K562 (cell line): ENCODE results near the gene SETD3. TPM values are rescaled to one million over a fixed set of nuclear protein-coding genes. Genes with fewer than 3 reads are reported as not detected.

Experiments
- ATAC-seq: fragments of 200-7000 bp; cut with Tn5 transposase; 3 replicates; pipeline ENCODE4 v1.9.1; 2020; ENCODE audit warnings: moderate library complexity
- BruUV-seq: library from RNA; stranded (reverse); fragments of 400-500 nt; replicated peaks from 2 replicates; lab custom pipeline; 2021; lab: Mats Ljungman, UMichigan
- CTCF ChIA-PET: fragments of 300-600 bp; formaldehyde crosslinking; extraction: SDS; loops from one replicate; lab custom pipeline; 2021; ENCODE audit warnings: low intra/inter-chr PET ratio; lab: Yijun Ruan, JAX
- POLR2A ChIA-PET: fragments of 300-600, 350-650 bp; sonication (Branson Sonifier 250); formaldehyde crosslinking; extraction: SDS; loops from one replicate; lab custom pipeline; 2021; ENCODE audit warnings: antibody characterized with exemption, inconsistent platforms; lab: Yijun Ruan, JAX
- DNase-seq, 4 experiments: peaks; one replicate each; pipeline versions ENCODE4 v3.0.0 to v3.0.0-alpha.2; 2011 to 2018; ENCODE audit warnings: low spot score in 3 of 4, mixed read lengths in 3 of 4; ENCODE audit errors: extremely low read depth in 1 of 4
- FAIRE-seq: peaks from 2 replicates; lab custom pipeline; 2011; peaks lifted over from hg19 to GRCh38; lab: Jason Lieb, UNC
- H2AFZ ChIP-seq: 2 replicates; pipeline ENCODE4 v1.6.0; 2011; ENCODE audit warnings: low read depth, low read length, control low read depth, inconsistent platforms
- H3K27ac ChIP-seq: fragments of 200-600 bp; 3 replicates; pipeline ENCODE4 v1.8.0; 2011; ENCODE audit warnings: low read depth, mild to moderate bottlenecking, control low read depth, inconsistent platforms, low read length, moderate library complexity, mixed read lengths; ENCODE audit errors: extremely low read depth
- H3K27me3 ChIP-seq, 2 experiments: fragments of 300-600 bp in 1 of 2; 2 replicates in 1 of 2; 3 replicates in 1 of 2; pipeline versions ENCODE4 v1.6.0 to v1.8.0; 2011; ENCODE audit warnings: inconsistent platforms in 2 of 2, low read length in 2 of 2, mild to moderate bottlenecking in 1 of 2, mixed read lengths in 1 of 2, moderate library complexity in 1 of 2; ENCODE audit not compliant: control insufficient read depth in 2 of 2, insufficient read depth in 2 of 2
- H3K36me3 ChIP-seq: fragments of 300-600 bp; 3 replicates; pipeline ENCODE4 v1.8.0; 2011; ENCODE audit warnings: mild to moderate bottlenecking, low read length, inconsistent platforms; ENCODE audit not compliant: control insufficient read depth, insufficient read depth
- H3K4me1 ChIP-seq, 2 experiments: fragments of 200-600 bp in 1 of 2; replicated peaks in 1 of 2; 2 replicates in 1 of 2; 3 replicates in 1 of 2; pipeline versions ENCODE4 v1.5.1 to v1.8.0; 2011; ENCODE audit warnings: inconsistent platforms in 2 of 2, low read length in 2 of 2, mild to moderate bottlenecking in 1 of 2, mixed read lengths in 1 of 2, moderate library complexity in 1 of 2; ENCODE audit not compliant: control insufficient read depth in 2 of 2, insufficient read depth in 2 of 2
- H3K4me2 ChIP-seq: 2 replicates; pipeline ENCODE4 v1.6.1; 2011; ENCODE audit warnings: low read length, control low read depth, inconsistent platforms, mixed read lengths; ENCODE audit not compliant: insufficient read depth
- H3K4me3 ChIP-seq: fragments of 200-600 bp; sonication (generic), shearing (Covaris generic); 2 replicates; pipeline ENCODE4 v1.5.1; 2016; ENCODE audit warnings: control low read depth, inconsistent platforms
- H3K79me2 ChIP-seq: fragments of 200-600 bp; 3 replicates; pipeline ENCODE4 v1.8.0; 2011; ENCODE audit warnings: low read length, inconsistent platforms; ENCODE audit not compliant: control insufficient read depth, insufficient read depth
- H3K9ac ChIP-seq, 2 experiments: 2 replicates each; pipeline versions ENCODE4 v1.6.0 to v1.6.1; 2011; ENCODE audit warnings: low read depth in 2 of 2, low read length in 2 of 2, control low read depth in 1 of 2, inconsistent platforms in 1 of 2, mild to moderate bottlenecking in 1 of 2, mixed read lengths in 1 of 2; ENCODE audit not compliant: insufficient read depth in 1 of 2
- H3K9me1 ChIP-seq: one replicate; pipeline ENCODE4 v1.6.0; 2011; ENCODE audit warnings: inconsistent platforms, mild to moderate bottlenecking, low read length, moderate library complexity; ENCODE audit not compliant: control insufficient read depth, insufficient read depth
- H3K9me3 ChIP-seq: replicated peaks from 2 replicates; pipeline ENCODE4 v1.5.1; 2011; ENCODE audit warnings: low read depth, low read length, inconsistent platforms; ENCODE audit not compliant: control insufficient read depth, insufficient read depth
- H4K20me1 ChIP-seq: replicated peaks from 2 replicates; pipeline ENCODE4 v1.6.1; 2011; ENCODE audit warnings: low read length, inconsistent platforms, mixed read lengths; ENCODE audit not compliant: control insufficient read depth, insufficient read depth
- FOXO4 ChIP-seq: fragments of 450-650 bp; formaldehyde crosslinking; IDR thresholded peaks from 2 replicates; pipeline ENCODE4 v1.4.0; 2020; ENCODE audit warnings: mild to moderate bottlenecking, moderate library complexity
- IRF9 ChIP-seq: fragments of 450-650 bp; IDR thresholded peaks from 2 replicates; pipeline ENCODE4 v1.6.1; 2016; ENCODE audit warnings: missing biosample characterization, missing genetic modification characterization
- KAT2B ChIP-seq: IDR thresholded peaks from one replicate; pipeline ENCODE4 v1.6.1; 2012; ENCODE audit warnings: low read depth, mild to moderate bottlenecking, control low read depth, inconsistent platforms, low read length, moderate library complexity
- MEF2A ChIP-seq: IDR thresholded peaks from 2 replicates; pipeline ENCODE4 v1.6.1; 2011; ENCODE audit warnings: low read depth, mild to moderate bottlenecking, low read length, moderate library complexity; ENCODE audit not compliant: control insufficient read depth
- SMARCA4 ChIP-seq: fragments of 450-650 bp; IDR thresholded peaks from 2 replicates; pipeline ENCODE4 v1.6.1; 2016
- WGBS: fragments of 100-300 bp; shearing (Covaris generic); methylation state at CpG from one replicate; pipeline ENCODE4 v1.1.6; 2016; ENCODE audit warnings: low coverage, mixed read lengths; ENCODE audit not compliant: insufficient coverage; ENCODE audit errors: missing lambda C conversion rate; 5-methylcytosine and 5-hydroxymethylcytosine counted together
- in situ Hi-C: fragments of 300-500 bp; cut with MboI; formaldehyde crosslinking; loops from 4 replicates; pipeline ENCODE4 v1.15.0; 2018; ENCODE audit warnings: inconsistent platforms, mixed read lengths
- intact Hi-C: fragments of 100-400 bp; cut with micrococcal nuclease; formaldehyde crosslinking; loops from 2 replicates; pipeline ENCODE4 v1.14.2; 2022
- polyA plus RNA-seq, 8 experiments: library from polyadenylated mRNA; depleted of rRNA in 4 of 8; stranded (reverse) in 5 of 8; unstranded in 3 of 8; fragments of >200 nt; fragmentation: Nextera tagmentation in 2 of 8; fragmentation: Illumina TruSeq in 1 of 8; extraction: Ambion mirVana in 2 of 8; extraction: Trizol in 1 of 8; gene quantifications; 2 replicates each; pipeline versions ENCODE4 v1.2.1 to v1.2.3, GENCODE V29; 2011 to 2014; ENCODE audit warnings: inconsistent platforms in 1 of 8, missing spikeins in 1 of 8
- total RNA-seq, 7 experiments: library from RNA; depleted of rRNA in 6 of 7; stranded (reverse); fragments of >200 nt in 6 of 7; fragmentation: Illumina TruSeq in 2 of 7; extraction: Trizol in 2 of 7; gene quantifications; 2 replicates each; pipeline versions ENCODE4 v1.2.1 to v1.2.3, GENCODE V29; 2011 to 2021; ENCODE audit warnings: low replicate concordance in 1 of 7
- TF ChIP-seq, protein P1 (sequence below): fragments of 450-650 bp; formaldehyde crosslinking; IDR thresholded peaks from 2 replicates; pipeline ENCODE4 v1.4.0; 2020; ENCODE audit warnings: mild to moderate bottlenecking, moderate library complexity
- TF ChIP-seq, protein P2 (sequence below): fragments of 450-650 bp; IDR thresholded peaks from 2 replicates; pipeline ENCODE4 v1.6.1; 2017; ENCODE audit warnings: mild to moderate bottlenecking, moderate library complexity

SETD3 gene
- total and polyA plus RNA-seq, 9 of the 15 experiments (the other 6 are each of a cell fraction or from before 2014, with no cell fraction given), result 8.5 to 35.9 (median 26.5) TPM

DNA sequence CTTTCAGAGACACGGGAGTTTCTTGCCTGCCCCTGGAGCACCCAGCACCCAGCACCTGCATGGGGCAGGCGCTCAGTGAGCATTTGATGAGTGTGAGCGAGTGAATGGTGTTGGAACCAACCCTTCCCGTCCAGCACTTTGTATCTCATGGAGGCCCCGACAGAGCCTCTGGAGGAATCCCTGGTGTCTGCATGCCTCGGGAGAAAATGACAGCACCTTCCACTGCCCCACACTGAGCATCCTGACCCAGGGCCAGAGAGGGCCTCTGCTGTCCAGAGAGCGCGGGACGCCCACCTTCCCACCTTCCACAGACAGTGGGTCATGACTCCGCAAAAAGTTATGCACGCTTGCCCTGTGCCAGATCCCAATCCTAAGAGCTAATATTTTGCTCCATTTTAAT lies 105.7 kb downstream of the SETD3 start:
- Histone ChIP-seq H3K4me2 (no peak overlapping the region), H3K9me1 (no peaks in the 10 kb centered on the region)

More for the DNA sequence above, 105.7 kb downstream of the SETD3 start:
- H3K79me2 ChIP-seq, result no peaks in the 10 kb centered on the region
- WGBS, result under 1% methylated on average over 11 of the region's 11 CpGs
- no peak for DNase-seq
- peaks cover 0 to 8% of the 10 kb centered on the region in 2 experiments; a peak in 1 of 5 replicates for H3K27me3 ChIP-seq
- POLR2A ChIA-PET, result interaction anchor here (1.2 kb wide), 1 partner anchor 9 kb away, joined by 3 read pairs; no protein-coding TSS in a partner anchor
- H3K9me3 ChIP-seq, result no peaks in the 10 kb centered on the region
- no peaks in the 10 kb centered on the region; a peak in 1 of 5 replicates for H3K4me1 ChIP-seq
- H3K9ac ChIP-seq, result no peak overlapping the region
- TF ChIP-seq SMARCA4 (no peak), KAT2B (no peak), IRF9 (tag) (no peak), FOXO4 (CRISPR knock-in tag) (no peak), MEF2A (no peak)
- TF ChIP-seq, protein P1, sequence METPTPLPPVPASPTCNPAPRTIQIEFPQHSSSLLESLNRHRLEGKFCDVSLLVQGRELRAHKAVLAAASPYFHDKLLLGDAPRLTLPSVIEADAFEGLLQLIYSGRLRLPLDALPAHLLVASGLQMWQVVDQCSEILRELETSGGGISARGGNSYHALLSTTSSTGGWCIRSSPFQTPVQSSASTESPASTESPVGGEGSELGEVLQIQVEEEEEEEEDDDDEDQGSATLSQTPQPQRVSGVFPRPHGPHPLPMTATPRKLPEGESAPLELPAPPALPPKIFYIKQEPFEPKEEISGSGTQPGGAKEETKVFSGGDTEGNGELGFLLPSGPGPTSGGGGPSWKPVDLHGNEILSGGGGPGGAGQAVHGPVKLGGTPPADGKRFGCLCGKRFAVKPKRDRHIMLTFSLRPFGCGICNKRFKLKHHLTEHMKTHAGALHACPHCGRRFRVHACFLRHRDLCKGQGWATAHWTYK (CRISPR knock-in tag), result no peak
- TF ChIP-seq, protein P2, sequence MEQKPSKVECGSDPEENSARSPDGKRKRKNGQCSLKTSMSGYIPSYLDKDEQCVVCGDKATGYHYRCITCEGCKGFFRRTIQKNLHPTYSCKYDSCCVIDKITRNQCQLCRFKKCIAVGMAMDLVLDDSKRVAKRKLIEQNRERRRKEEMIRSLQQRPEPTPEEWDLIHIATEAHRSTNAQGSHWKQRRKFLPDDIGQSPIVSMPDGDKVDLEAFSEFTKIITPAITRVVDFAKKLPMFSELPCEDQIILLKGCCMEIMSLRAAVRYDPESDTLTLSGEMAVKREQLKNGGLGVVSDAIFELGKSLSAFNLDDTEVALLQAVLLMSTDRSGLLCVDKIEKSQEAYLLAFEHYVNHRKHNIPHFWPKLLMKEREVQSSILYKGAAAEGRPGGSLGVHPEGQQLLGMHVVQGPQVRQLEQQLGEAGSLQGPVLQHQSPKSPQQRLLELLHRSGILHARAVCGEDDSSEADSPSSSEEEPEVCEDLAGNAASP, result no peak
- no peak for ATAC-seq
- CTCF ChIA-PET, result no interaction called here
- H4K20me1 ChIP-seq, result no peaks in the 10 kb centered on the region
- in situ Hi-C loops, result loop anchor here (25.0 kb wide), 1 partner anchor 512 kb away; no protein-coding TSS in a partner anchor
- intact Hi-C loops, result no loop called here
- no peak overlapping the region for H2AFZ ChIP-seq
- BruUV-seq, result no TSS peak
- H3K27ac ChIP-seq, result no peak overlapping the region
- no peak overlapping the region for H3K4me3 ChIP-seq
- FAIRE-seq, result no peak
- no peaks in the 10 kb centered on the region for H3K36me3 ChIP-seq
